Left cardiac atrium (tissue), 4 donors: ENCODE data around the gene KRT72. TPM values are rescaled to one million over a fixed set of nuclear protein-coding genes. Genes with fewer than 3 reads are reported as not detected.
A peak's percentile ranks its signal among the peaks of the same experiment; 100 is the strongest.

Experiments used
- ATAC-seq, 2 donors: fragments of 200-7000 bp; cut with Tn5 transposase; one replicate each; pipeline ENCODE4 v1.9.1; 2020; ENCODE audit warnings: mild to moderate bottlenecking in 2 of 2, moderate library complexity in 2 of 2
- DNase-seq: peaks from one replicate; pipeline ENCODE4 v3.0.0-alpha.2; 2020
- intact Hi-C, 2 donors: fragments of 100-400 bp; cut with DNase I; formaldehyde crosslinking; loops; one replicate each; pipeline versions ENCODE4 v1.14.1 to v1.15.1; 2022 to 2023
- total RNA-seq, 2 donors: library from RNA; stranded (reverse); fragmentation: NEBNext Ultra II Directional; extraction: Animal tissue kit (Norgen Biotek cat#: 25700); gene quantifications; one replicate each; pipeline ENCODE4 v1.2.1, GENCODE V29; 2021
- donor health status: DM: no; HTN: yes; CAD: no.
- donor health status: DM: no; HTN: yes; CAD: no; lungs with severe emphysema.
- donor health status: DM: yes; HTN: yes; CAD: no.
- donor health status: Dilated cardiomyopathy.

Gene KRT72
- total RNA-seq, 2 donors from 2014 or later, result not detected

GRCh38 chr12:52557476-52557875 lies 43.8 kb downstream of the KRT72 start:
- ATAC-seq, result no peak
- intact Hi-C loops, result no loop called here
- no peak for DNase-seq

- no peak for ATAC-seq
- no peak for DNase-seq
- intact Hi-C loops, result no loop called here
Measured at GRCh38 chr12:52555577-52555976, 45.7 kb downstream of the KRT72 start.

- DNase-seq, result no peak
- ATAC-seq, result no peak
- intact Hi-C loops, result no loop called here
Measured at GRCh38 chr12:52552681-52553195, 48.5 kb downstream of the KRT72 start, which contains the start of gene KRT71. Gene KRT71, minus strand, starts transcription at chr12:52553145. Its CDS starts 68 bp downstream, at chr12:52553077.

- DNase-seq (no peak), ATAC-seq (peak; percentile 54 to 59)
- intact Hi-C loops, result no loop called here
Measured at GRCh38 chr12:52552055-52552454, 49.2 kb downstream of the KRT72 start.

GRCh38 chr12:52551216-52551865 lies 49.9 kb downstream of the KRT72 start:
- intact Hi-C loops, result no loop called here
- peak in 1 of 2 donors; percentile 42 for ATAC-seq
- DNase-seq, result no peak

- DNase-seq, result no peak
- intact Hi-C loops, result no loop called here
- no peak for ATAC-seq
Measured at GRCh38 chr12:52546126-52546525, 55.1 kb downstream of the KRT72 start.

GRCh38 chr12:52543985-52544883 lies 57.0 kb downstream of the KRT72 start:
- ATAC-seq, result peak; percentile 68 to 88
- no peak for DNase-seq
- intact Hi-C loops, result no loop called here

GRCh38 chr12:52542785-52543318 lies 58.4 kb downstream of the KRT72 start:
- DNase-seq (no peak), ATAC-seq (no peak)
- intact Hi-C loops, result no loop called here

- intact Hi-C loops, result no loop called here
- no peak for ATAC-seq
- no peak for DNase-seq
Measured at GRCh38 chr12:52542157-52542556, 59.1 kb downstream of the KRT72 start.

GRCh38 chr12:52541709-52542108 lies 59.6 kb downstream of the KRT72 start:
- ATAC-seq (no peak), DNase-seq (no peak)
- intact Hi-C loops, result no loop called here

GRCh38 chr12:52540531-52540930 lies 60.7 kb downstream of the KRT72 start:
- ATAC-seq (no peak), DNase-seq (no peak)
- intact Hi-C loops, result no loop called here

GRCh38 chr12:52539821-52540173 lies 61.5 kb downstream of the KRT72 start:
- intact Hi-C loops, result no loop called here
- DNase-seq, result no peak
- ATAC-seq, result no peak

- intact Hi-C loops, result no loop called here
- no peak for ATAC-seq
- DNase-seq, result no peak
Measured at GRCh38 chr12:52539083-52539820, 62.0 kb downstream of the KRT72 start.

GRCh38 chr12:52537101-52537500 lies 64.2 kb downstream of the KRT72 start:
- DNase-seq, result no peak
- ATAC-seq, result no peak
- intact Hi-C loops, result no loop called here

Other genes starting within 250 kb of the KRT72 start
- gene KRT85, start 234.0 kb downstream of the KRT72 start, total RNA-seq, result not detected
- not detected for gene KRT84, start 215.8 kb downstream of the KRT72 start, total RNA-seq
- not detected for gene KRT82, start 195.1 kb downstream of the KRT72 start, total RNA-seq
- gene KRT75, start 167.1 kb downstream of the KRT72 start, total RNA-seq, result not detected
- gene KRT6B, start 149.3 kb downstream of the KRT72 start, total RNA-seq, result not detected
- gene KRT6C, start 127.7 kb downstream of the KRT72 start, total RNA-seq, result not detected
- 1 to 10 TPM in 1 of 2 donors, under 1 TPM in 1; 0.24 to 1.2 TPM for gene KRT6A, start 108.2 kb downstream of the KRT72 start, total RNA-seq
- 1 to 10 TPM; 1.2 to 4.6 TPM for gene KRT5, start 81.1 kb downstream of the KRT72 start, total RNA-seq
- gene KRT71, start 48.3 kb downstream of the KRT72 start, total RNA-seq, result not detected
- gene KRT74, start 27.6 kb downstream of the KRT72 start, total RNA-seq, result not detected
- not detected for gene KRT73, start 17.1 kb upstream of the KRT72 start, total RNA-seq
- gene KRT2, start 50.7 kb upstream of the KRT72 start, total RNA-seq, result not detected
- under 1 TPM in 1 of 2 donors, not detected in 1; 0.18 TPM for gene KRT1, start 78.9 kb upstream of the KRT72 start, total RNA-seq
- gene KRT77, start 102.1 kb upstream of the KRT72 start, total RNA-seq, result not detected
- gene KRT76, start 175.9 kb upstream of the KRT72 start, total RNA-seq, result not detected
- not detected for gene KRT3, start 194.7 kb upstream of the KRT72 start, total RNA-seq
- gene KRT4, start 212.7 kb upstream of the KRT72 start, total RNA-seq, result not detected
- under 1 TPM; 0.16 to 0.77 TPM for gene KRT79, start 232.8 kb upstream of the KRT72 start, total RNA-seq
- gene KRT78, start 247.5 kb upstream of the KRT72 start, total RNA-seq, result not detected